ENCODE measurements around the gene SCLY.
"Not testable (repeated sequence)": the region's sequence is repeated elsewhere in the genome, so short reads cannot be mapped to it uniquely, and the experiment has no call there.

SCLY gene

DNA sequence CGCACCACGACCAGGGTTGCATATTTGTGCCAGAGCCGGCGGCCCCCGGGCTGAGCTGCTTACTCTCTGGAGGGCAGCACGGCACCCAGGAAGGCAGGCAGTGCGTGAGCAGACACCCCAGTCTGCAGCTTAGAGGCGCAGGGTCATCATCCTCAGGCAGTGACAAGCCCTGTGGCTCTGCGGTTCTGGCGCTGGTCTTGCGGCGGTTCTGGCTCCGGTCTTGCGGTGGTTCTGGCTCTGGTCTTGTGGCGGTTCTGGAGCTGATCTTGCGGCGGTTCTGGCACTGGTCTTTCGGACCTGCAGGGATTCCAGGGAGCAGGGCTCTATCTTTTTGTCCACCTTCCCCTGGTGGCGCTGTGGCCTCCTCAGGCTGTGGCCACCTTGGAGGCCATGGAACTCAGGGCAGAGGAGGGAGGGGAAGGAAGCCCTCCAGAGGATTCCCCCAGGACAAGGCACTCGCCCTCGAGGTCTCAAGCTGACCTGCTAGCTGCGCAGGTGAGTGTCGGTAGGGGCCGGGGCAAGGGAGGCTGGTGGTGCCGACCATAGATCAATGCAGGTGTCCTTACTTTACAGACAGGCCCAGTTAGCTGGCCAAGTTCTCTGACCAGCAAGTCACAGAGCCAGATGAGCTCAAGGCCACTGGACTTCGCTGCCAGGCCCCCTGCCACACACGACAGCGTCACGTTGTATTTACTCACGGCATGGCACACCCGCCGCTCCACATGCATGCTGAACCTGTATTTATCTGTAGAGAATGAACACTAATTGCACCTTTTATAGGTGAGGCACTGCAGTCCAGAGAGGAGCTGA lies 54.3 kb downstream of the SCLY start:
- no peak for DNase-seq

DNA sequence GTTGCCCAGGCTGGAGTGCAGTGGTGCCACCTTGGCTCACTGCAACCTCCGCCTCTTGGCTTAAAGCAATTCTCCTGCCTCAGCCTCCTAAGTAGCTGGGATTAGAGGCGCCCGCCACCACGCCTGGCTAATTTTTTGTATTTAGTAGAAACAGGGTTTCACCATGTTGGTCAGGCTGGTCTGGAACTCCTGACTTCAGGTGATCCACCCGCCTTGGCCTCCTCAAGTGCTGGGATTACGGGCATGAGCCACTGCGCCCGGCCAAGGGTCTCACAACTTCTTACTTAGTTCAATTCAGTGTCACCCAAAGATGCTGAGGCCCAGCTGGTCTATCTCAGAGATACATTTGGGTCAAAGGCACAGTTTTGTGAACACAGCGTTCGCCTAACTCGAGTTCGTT lies 54.9 kb downstream of the SCLY start:
- not testable (repeated sequence) for DNase-seq

DNA sequence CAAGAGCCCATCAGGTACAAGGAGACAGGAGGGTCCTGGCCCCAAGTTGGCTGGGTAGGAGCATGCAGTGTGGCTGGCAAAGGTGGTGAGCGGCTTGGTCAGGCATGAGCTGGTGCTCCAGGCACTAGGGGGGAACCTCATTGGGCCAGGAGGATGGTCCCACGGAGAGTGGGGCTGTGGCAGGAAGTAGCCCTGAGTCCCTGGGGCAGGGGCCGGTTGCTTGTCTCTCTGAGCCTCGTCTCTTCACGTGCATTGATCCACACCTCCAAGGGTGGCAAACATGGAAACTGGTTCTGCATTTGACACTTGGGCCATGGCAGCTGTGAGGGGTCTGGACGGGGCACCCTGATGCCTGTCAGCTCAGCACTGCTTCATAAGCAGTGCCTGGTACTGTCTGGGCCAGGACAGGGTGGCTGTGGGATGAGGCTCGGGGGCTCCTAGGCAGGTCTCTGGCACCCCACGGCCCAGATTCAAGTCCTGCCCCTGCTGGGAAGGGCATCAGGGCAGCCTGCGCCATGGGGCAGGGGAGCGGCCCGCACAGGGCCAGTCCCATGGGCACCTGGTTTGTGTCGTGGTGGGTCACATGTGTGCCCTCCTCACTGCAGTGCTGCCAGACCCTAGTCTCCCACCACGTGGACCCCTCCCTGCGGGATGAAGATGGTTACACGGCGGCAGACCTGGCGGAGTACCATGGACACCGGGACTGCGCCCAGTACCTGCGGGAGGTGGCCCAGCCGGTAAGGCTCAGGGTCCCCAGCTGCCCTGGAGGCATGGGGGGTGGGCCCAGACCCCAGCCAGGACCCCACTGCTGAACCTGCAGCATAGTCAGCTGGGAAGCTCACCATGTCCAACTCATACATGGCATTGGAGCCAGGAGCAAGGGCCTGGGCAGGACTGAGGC lies 55.7 kb downstream of the SCLY start:
- no peak for DNase-seq

DNA sequence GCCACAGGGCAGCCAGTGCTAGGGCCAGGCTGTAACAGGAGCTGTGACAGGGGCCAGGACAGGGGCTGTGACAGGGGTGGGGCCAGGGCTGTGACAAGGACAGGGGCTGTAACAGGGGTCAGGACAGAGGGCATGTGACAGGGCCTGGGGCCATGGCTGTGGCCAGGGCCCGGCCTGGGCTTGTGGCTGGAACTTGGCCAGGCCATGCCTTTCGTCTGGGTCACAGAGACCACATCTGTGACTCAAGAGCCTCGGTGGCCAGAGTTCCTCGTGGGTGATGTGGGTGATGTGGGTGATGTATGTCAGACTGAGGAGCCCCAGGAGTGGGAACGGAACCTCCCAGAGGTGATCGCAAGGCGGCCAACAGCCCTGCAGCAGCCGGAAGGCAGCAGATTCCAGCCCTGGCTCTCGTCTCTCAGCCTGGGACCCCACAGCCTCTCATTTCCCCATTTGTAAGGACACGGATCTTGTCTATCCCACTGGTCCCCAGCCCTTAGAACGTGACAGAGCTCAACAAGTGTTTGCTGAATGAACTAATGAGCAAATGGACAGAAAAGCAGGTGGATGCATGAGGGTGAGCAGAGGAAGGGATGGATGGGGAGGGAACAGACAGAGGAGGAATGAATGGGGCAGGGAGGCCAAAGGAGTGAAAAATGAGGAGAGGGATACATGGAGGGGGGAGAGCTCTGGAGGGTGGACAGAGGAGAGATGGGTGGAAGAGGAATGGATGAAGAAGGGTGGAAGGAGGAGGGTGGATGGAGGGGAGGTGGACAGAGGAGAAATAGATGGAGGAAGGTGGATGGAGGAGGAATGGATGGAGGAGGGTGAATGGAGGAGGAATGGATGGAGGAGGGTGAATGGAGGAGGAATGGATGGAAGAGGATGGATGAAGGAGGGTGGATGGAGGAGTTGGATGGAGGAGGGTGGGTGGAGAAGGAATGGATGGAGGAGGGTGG lies 56.7 kb downstream of the SCLY start:
- no peak for DNase-seq

DNA sequence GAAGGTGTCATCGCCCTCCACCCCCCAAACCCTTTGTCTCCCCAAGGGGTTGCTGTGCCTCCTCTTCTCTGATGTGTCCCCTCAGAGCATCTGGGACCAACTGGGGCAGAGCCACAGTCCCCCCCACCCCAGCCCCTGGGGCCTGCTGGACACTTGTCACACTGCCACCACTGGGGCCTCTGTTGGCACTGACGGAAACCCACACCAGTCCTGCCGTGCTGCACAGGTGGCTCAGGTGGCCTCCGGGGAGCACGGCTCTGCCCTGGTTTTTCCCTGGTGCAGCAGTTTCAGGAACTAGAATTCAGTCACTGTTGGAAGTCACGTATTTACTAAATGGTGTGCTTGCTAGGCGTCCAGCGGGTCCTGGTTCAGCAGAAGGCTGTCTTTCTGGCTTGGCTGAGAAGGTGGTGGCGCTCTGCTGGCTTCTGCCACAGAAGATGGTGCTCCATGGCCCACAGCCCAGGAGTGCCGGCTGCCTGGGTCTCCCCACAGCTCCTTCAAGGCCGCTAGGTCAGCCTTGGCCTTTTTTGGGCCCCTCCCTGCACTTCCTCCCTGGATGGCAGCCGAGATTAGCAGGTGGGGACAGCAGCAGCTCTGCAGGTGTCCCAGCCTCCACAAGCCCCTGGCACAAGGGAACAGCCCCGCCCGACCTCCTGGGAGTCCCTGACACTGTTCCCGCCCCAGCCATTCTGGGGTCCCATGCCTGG lies 59.1 kb downstream of the SCLY start:
- DNase-seq, result no peak

DNA sequence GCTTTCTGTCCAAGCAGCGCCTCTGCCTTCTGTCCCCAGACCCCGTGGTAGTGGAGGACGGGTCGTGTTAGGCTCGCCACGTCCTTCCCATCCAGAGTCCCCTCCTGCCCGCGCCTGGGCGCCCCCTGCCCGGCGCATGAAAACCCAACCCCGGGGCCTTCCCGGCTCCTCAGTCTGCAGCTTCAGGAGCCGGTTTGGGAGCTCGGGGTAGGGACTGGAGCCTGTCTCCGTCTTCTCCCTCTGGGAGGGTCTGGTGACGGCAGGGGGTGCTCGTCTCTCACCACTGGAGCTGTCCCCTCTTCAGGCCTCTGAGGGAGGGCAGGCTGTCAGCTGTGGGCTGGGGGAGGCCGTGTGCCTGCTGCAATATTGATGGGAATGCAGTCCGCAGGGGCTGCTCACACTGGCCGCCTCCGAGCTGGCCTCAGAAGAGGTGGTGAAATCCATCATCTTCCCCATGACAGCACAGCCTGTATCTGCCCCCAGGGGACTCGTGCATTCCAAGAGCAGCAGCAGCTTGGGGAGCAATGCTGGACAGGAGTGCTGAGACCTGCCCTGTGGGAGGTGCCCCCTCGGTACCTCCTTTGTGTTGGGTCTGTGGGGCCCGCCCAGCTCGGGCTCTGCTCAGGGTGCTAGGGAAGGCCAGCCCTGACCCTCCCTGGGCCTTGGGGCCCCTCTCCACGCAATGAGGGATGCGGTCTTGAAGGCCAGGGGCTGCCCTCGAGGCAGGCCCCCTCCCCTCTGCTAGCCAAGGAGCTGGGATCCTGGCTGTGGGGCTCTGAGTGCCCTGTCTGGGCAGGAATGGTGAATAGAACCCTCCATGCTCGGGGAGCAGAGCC lies 59.9 kb downstream of the SCLY start:
- DNase-seq, result no peak

DNA sequence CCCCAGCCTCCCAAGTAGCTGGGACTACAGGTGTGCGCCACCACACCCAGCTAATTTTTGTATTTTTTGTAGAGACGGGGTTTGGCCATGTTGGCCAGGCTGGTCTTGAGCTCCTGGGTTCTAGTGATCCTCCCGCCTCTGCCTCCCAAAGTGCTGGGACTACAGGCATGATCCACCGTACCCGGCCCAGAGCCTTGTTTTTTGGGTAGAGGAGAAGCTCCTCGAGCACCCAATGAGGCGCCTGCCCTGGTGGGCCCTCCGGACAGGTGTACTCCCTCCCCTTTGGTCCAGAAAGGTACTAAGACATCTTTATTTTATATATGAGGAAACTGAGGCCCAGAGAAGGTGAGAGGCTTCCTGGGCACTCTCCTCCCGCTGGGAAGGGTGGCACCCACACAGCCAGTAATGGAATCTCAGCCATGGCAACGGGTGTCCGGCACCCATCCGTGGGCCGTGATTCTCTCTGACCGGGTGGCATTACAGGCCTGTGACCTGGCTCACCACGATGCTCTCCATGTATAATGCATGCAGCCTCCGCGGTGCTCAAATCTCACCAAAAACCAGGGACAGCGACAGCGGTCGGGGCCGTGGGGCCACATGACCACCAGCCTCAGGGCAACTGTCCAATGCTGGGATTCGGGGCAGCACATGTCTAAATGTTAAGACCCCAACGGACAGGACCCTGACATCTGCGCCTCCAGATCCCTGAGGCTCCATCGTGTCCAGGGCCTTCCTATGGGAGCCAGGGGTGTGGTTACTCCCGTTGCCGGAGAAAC lies 60.9 kb downstream of the SCLY start:
- DNase-seq, result no peak

DNA sequence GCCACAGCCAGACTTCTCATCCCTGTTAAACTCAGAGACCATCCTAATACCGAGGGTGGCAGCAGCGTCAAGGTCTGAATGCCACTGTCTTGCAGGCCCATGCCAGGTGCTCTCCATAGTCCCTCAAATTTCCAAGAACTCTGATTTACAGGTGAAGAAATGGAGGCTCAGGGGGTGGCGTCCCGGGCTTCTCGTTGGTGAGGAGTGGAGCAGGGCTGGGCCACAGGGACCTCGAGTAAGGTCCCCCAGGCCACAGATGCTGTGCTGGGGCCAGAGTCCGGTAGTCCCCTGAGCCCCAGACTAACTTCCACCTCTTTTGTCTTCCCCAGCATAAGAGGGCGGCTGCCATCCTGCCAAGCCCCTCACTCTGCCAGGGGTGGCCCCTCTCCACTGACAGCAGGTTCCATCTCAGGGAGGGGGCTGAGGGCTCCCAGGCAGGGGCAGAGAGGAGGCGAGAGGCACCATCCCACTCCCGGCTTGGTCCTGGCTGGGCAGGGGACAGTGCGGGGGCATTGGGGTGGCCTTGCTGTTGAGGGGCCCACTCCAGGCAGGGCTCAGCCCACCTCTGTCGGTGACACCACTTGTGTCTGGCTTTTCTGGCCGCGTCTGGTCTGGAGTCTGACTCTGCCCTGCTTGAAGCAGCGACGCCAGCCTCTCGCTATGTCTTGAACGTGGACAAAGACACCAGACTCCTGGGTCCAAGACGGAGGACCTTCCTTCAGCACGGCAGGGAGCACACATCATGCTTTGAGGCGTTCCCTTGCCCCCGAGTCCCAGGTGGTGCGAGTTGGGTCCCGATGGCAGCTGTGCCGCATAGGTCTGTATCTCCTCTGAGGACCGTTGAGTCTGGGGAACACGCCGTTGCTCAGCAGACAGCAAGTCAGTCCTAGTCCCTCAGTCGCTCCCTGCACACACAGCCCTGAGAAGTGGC lies 61.8 kb downstream of the SCLY start:
- DNase-seq, result no peak

DNA sequence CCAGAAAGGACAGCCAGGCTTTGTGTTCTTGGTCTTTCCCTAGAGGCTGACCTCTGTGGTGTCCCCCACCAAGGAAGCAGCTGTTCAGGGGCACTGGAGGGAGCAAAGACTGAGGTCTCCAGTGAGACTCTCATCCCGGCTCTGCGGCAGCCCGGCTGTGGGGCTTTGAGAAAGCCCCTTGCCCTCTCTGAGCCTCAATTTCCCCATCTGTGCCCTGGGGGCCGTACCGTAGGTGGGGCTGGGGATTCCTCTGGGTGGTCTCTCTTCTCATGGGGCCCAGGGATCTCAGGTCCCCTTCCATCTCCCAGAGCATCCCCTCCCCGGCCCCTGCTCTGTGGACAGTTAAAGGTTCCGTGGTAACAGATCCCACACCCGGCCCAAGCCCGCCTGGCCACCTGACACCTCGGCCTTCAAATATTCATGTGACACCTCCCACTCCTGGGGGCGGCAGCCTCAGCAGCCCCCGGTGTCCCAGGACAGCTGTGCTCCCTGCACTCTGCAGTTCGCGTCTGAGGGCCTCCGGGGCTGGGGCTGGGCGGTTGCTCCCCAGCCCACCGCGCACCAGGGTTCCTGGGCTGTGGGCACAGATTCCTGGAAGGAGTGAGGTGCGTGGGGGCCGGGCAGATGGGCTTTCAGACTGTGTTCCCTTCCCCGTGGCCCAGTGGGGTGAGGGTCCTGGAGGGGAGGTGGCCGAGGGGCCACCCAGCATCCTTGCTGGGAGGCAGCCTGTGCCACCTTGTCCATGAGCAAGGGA lies 62.6 kb downstream of the SCLY start:
- DNase-seq, result no peak

DNA sequence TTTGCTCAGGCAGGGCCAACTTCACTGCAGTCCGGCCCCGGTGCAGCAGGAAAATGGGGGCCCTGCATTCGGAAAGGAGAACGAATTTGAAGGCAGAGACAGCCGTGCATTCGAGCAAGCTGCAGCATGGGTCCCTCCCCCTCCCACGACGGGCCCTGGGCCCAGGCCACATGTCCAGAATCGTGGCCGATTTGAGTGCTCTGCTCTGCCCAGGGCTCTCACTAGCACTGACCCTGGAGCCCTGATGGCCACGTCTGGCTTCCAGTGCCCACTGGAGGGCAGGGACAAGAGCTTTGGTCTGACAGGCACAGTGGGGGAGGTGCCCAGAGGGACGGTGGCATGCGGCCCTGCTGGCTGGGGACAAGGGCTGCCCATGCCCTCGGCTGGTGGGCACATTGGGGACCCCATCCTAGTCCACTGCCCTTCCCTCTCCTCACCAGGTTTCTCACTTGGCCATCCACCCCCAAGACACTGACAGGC lies 63.2 kb downstream of the SCLY start:
- DNase-seq, result no peak

DNA sequence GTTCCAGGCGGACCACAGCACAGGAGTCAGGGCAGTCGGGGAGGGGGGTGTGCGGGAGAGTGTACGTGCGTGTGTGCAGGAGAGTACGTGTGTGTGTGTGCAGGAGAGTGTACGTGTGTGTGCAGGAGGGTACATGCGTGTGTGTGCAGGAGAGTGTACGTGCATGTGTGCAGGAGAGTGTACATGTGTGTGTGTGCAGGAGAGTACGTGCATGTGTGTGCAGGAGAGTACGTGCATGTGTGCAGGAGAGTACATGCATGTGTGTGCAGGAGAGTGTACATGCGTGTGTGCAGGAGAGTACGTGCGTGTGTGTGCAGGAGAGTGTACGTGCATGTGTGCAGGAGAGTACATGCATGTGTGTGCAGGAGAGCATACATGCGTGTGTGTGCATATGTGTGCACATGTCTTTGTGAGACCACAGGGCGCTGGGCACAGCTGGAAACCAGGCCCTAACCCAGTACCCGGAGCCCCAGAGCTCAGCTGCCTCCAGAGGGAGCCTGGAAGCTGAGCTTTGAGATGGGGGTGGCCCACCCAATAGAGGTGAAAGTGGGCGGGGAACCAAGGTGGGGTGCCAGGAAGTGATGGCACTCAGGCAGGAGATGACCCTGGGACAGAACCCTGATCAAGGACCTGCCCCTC lies 63.8 kb downstream of the SCLY start:
- no peak for DNase-seq

DNA sequence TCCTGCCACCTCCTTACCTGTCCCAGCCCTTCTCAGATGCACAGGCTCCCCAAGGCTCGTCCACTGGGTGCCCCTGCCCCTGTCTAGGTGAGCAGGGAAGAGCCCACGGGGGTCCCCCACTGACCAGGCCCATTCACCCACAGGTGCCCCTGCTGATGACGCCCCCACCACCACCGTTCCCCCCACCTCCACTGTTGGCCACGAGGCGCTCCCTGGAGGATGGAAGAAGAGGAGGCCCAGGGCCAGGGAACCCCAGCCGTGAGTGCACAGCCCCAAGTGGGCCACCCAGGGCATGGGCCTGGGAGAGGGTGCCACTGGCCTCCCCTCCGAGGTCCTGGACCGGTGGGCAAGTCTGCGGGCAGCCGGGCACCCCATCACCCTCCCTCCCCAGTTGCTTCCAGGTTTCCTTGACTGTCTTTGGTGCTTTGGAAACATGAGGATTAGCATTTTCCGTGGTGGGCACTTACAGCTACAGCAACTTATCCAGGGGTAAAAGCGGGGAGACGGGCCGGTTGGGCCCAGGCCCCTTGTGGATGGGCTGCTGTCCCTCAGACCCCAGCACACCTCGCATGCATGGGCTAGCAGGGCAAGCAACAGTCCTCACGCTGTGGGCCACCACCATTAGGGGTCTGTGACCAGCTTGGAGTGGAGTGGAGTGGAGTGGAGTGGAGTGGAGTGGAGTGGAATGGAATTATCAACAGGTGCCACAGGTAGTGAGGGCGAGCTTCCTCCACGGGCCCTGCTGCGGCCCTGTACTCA lies 64.5 kb downstream of the SCLY start:
- DNase-seq, result no peak

DNA sequence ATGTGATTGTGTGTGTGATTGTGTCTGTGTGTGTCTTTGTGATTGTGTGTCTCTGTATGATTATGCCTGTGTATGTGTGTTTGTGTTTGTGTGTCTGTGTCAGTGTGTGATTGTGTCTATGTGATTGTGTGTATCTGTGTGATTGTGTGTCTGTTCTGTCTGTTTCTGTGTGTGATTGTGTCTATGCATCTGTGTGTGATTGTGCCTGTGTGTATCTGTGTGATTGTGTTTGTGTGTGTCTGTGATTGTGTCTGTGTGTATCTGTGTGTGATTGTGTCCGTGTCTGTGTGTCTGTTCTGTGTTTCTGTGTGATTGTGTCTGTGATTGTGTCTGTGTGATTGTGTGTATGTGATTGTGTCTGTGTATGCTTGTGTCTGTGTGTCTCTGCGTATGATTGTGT lies 65.5 kb downstream of the SCLY start:
- no peak for DNase-seq

DNA sequence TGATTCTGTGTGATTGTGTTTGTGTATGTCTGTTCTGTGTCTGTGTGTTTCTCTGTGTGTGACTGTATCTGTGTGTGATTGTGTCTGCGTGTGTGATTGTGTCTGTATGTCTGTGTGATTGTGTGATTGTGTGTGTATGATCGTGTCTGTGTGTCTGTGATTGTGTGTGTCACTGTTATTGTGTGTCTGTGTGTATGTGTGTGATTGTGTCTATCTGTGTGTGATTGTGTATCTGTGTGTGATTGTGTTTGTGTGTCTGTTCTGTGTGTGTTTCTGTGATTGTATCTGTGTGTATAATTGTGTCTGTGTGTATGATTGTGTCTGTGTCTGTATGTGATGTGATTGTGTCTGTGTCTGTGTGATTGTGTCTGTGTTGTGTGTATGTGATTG lies 66.0 kb downstream of the SCLY start:
- no peak for DNase-seq

DNA sequence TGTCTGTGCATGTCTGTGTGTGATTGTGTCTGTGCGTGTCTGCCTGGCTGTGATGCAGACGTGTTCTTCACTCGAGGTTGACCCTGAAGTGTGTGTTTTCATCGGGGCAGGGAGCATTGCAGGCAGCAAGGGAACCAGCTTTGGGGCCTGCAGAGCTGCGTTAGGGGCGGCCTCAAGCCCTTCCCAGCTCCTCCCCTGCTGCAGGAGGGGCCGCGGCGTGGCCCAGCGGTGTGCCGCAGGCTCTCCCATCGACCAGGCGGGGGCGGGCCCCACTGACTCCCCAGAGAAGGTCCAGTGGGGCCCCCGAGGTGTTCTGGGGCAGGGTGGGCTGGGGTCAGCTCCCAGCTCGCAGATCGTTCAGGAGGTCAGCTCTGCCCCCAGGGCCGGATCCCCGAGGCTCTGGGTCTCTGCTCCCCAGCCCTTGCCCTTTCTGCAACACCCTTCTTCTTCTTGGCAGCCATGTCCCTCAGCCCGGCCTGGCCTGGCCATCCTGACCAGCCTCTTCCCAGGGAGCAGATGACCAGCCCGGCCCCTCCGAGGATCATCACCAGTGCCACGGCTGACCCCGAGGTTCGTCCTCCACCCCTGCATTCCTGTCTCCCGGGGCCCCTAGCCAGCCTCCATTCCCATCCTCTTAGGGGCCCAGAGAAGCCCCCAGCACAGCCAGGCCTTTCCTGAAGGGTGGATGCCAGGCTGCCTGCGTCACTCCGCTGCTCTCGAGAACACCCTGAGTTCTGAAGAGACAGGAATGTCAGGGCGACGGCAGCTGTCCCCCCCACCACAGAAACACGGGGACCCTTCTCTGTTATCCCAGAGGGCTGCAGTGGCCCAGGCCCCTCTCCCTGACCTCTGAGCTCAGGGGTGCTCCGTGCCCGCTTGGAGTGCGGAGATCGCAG lies 66.6 kb downstream of the SCLY start:
- DNase-seq, result no peak

DNA sequence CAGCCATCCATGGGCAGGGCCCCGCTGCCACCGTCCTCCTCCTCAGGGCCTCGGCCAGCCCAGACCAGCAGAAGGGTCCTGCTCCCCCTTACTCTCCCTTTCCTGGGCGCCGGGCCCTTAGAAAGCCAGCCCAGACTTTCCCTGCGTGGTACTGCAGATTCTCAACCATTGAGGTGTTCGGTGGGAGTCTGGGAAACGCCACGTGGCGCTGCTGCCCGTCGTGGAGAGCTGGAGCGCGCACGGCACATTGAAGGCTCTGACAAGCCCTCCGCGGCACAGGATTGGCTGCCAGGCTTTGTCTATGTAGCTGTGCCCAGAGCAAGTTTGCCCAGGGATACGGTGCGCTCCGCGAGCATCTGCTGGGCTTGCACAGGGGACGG lies 67.2 kb downstream of the SCLY start:
- no peak for DNase-seq

Data from NCI-H2227 treated with DMSO at 0.1 percent for 48 hours (cell line).